Mesendoderm (in vitro differentiated cells): ENCODE measurements around the gene CFL1.

Experiments used
- DNase-seq: peaks from one replicate; pipeline ENCODE4 v3.0.0; 2013
- H2AK5ac ChIP-seq: 2 replicates; pipeline ENCODE4 v1.6.1; 2013; ENCODE audit warnings: low read length, inconsistent platforms
- H2BK120ac ChIP-seq: 2 replicates; pipeline ENCODE4 v1.6.1; 2013; ENCODE audit warnings: low read depth, mild to moderate bottlenecking, low read length, moderate library complexity, mixed read lengths
- H2BK15ac ChIP-seq: replicated peaks from 2 replicates; pipeline ENCODE4 v1.6.1; 2013; ENCODE audit warnings: low read depth, mild to moderate bottlenecking, moderate library complexity
- H2BK5ac ChIP-seq: 2 replicates; pipeline ENCODE4 v1.6.1; 2013; ENCODE audit warnings: low read length, inconsistent platforms
- H3K18ac ChIP-seq: 2 replicates; pipeline ENCODE4 v1.6.1; 2013; ENCODE audit warnings: mild to moderate bottlenecking, low read length, mixed read lengths
- H3K23ac ChIP-seq: one replicate; pipeline ENCODE4 v1.6.1; 2013; ENCODE audit warnings: low read length
- H3K27ac ChIP-seq: 2 replicates; pipeline ENCODE4 v1.5.1; 2013; ENCODE audit warnings: low read depth, mild to moderate bottlenecking, inconsistent platforms, low read length, moderate library complexity
- H3K27me3 ChIP-seq: 2 replicates; pipeline ENCODE4 v1.6.1; 2013; ENCODE audit warnings: low read length, control low read depth, mild to moderate bottlenecking, inconsistent platforms; ENCODE audit not compliant: insufficient read depth, poor library complexity
- H3K36me3 ChIP-seq: 2 replicates; pipeline ENCODE4 v1.6.1; 2013; ENCODE audit warnings: low read length, inconsistent platforms; ENCODE audit not compliant: control insufficient read depth, insufficient read depth
- H3K4ac ChIP-seq: one replicate; pipeline ENCODE4 v1.6.1; 2013; ENCODE audit warnings: low read depth, mild to moderate bottlenecking, low read length, moderate library complexity
- H3K4me1 ChIP-seq: 2 replicates; pipeline ENCODE4 v1.6.1; 2013; ENCODE audit warnings: low read depth, low read length, inconsistent platforms; ENCODE audit not compliant: control insufficient read depth
- H3K4me2 ChIP-seq: 2 replicates; pipeline ENCODE4 v1.6.1; 2013; ENCODE audit warnings: low read length
- H3K4me3 ChIP-seq: 2 replicates; pipeline ENCODE4 v1.5.1; 2013; ENCODE audit warnings: mild to moderate bottlenecking, low read length
- H3K56ac ChIP-seq: one replicate; pipeline ENCODE4 v1.6.1; 2013; ENCODE audit warnings: low read length
- H3K79me1 ChIP-seq: 2 replicates; pipeline ENCODE4 v1.6.1; 2013; ENCODE audit warnings: low read length, inconsistent platforms
- H3K79me2 ChIP-seq: 2 replicates; pipeline ENCODE4 v1.6.1; 2013; ENCODE audit warnings: mild to moderate bottlenecking, low read length; ENCODE audit not compliant: control insufficient read depth, insufficient read depth
- H3K9ac ChIP-seq: 2 replicates; pipeline ENCODE4 v1.6.1; 2013; ENCODE audit warnings: low read length, inconsistent platforms
- H4K5ac ChIP-seq: one replicate; pipeline ENCODE4 v1.6.1; 2013; ENCODE audit warnings: low read length
- H4K8ac ChIP-seq: one replicate; pipeline ENCODE4 v1.6.1; 2013; ENCODE audit warnings: low read depth, mild to moderate bottlenecking, control low read depth, low read length, moderate library complexity
- WGBS: extraction: QIAGEN DNeasy Blood & Tissue Kit; methylation state at CpG from one replicate; pipeline ENCODE4 v1.1.7; 2013; ENCODE audit warnings: low lambda C conversion rate, missing lambda C conversion rate; ENCODE audit not compliant: insufficient coverage; ENCODE audit errors: extremely low coverage; 5-methylcytosine and 5-hydroxymethylcytosine counted together

CFL1 gene

DNA sequence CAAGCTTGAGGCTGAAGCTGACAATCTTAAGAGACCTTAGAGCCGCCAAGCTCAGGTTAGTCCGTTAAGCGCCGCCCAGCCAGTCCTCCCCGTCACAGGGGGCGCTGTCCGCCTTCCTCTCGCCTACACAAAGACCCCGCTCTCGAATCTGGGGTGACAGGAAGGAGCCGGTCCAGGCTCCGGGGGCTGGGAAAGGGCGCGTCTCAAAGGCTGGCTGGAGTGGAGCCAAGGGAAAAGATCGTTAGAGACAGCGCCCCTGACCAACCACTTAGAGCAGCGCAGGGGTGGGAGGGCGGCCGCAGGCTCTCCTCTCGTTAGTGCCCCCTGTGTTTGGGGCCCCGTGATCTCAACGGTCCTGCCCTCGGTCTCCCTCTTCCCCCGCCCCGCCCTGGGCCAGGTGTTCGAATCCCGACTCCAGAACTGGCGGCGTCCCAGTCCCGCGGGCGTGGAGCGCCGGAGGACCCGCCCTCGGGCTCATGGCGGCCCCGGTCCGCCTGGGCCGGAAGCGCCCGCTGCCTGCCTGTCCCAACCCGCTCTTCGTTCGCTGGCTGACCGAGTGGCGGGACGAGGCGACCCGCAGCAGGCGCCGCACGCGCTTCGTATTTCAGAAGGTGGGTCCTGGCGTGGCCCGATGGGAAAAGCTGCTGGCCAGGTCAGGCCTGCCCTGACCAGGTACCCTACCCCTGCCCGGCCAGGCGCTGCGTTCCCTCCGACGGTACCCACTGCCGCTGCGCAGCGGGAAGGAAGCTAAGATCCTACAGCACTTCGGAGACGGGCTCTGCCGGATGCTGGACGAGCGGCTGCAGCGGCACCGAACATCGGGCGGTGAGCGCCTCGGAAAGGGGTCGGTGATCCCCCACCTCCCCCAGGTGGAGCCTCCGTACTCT is 2.5 kb upstream of the CFL1 start, which contains the start of gene MUS81:
TSS of gene MUS81 (plus strand) at position 156 of the 887 bp plus-strand sequence. CDS start at position 477, 321 bp downstream.
- Histone ChIP-seq H3K9ac (peak within 1 kb of the TSS; percentile 83), H3K4me1 (peaks cover 3% of the 10 kb centered on the region), H3K27ac (peak within 1 kb of the TSS; percentile 87), H3K56ac (peak within 1 kb of the TSS; percentile 95), H3K79me1 (peaks cover 24% of the 10 kb centered on the region), H2BK120ac (peak within 1 kb of the TSS; percentile 39), H3K79me2 (peaks cover 32% of the 10 kb centered on the region), H3K36me3 (peaks cover 13% of the 10 kb centered on the region), H3K4me2 (peak within 1 kb of the TSS; percentile 97), H2AK5ac (peak within 1 kb of the TSS; percentile 78), H2BK15ac (no peak within 1 kb of the TSS), H3K23ac (peak within 1 kb of the TSS; percentile 89), H3K4ac (peak within 1 kb of the TSS; percentile 85), H4K5ac (no peak within 1 kb of the TSS), H3K18ac (peak within 1 kb of the TSS; percentile 46), H4K8ac (no peak within 1 kb of the TSS), H3K27me3 (no peaks in the 10 kb centered on the region), H3K4me3 (peak within 1 kb of the TSS; percentile 65), H2BK5ac (peak within 1 kb of the TSS; percentile 64)
- WGBS: no CpG with 5 or more reads among the region's 78 CpGs
- DNase-seq: peak; percentile 99

DNA sequence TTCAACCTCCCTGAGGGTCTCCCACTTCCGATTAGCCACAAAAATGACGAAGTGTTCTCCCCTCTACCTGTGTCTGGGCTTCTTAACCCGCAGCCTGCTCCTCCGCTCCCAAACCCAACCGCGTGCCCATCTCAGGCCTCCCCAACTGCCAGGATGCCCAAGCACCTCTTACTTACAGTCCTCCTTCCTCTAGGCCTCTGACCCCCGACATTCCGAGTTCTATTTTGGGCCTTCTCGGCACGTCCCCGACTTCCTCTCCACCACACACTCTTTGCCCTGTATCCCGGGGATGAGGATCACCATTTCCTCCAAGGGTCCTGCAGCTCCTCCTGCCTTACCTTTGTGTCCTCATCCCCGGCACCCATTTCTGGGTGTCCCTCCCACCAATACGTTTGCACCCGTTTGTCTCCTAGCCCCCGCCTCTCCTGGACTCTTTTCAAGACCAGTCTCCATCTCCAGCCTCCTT is 1.9 kb upstream of the CFL1 start:
- Histone ChIP-seq H4K8ac (no peak overlapping the region), H4K5ac (no peak overlapping the region), H3K79me1 (peaks cover 27% of the 10 kb centered on the region), H3K9ac (peak overlapping the region; percentile 83), H3K79me2 (peaks cover 38% of the 10 kb centered on the region), H3K4me2 (peak overlapping the region; percentile 35), H3K27me3 (no peaks in the 10 kb centered on the region), H2AK5ac (no peak overlapping the region), H2BK5ac (peak overlapping the region; percentile 64), H3K4me3 (peak overlapping the region; percentile 26), H3K4ac (peak overlapping the region; percentile 85), H3K36me3 (peaks cover 18% of the 10 kb centered on the region), H3K18ac (peak overlapping the region; percentile 46), H3K23ac (peak overlapping the region; percentile 3), H3K56ac (peak overlapping the region; percentile 81), H2BK15ac (no peak overlapping the region), H3K4me1 (peaks cover 3% of the 10 kb centered on the region), H2BK120ac (peak overlapping the region; percentile 39), H3K27ac (peak overlapping the region; percentile 87)
- WGBS: no CpG with 5 or more reads among the region's 16 CpGs
- DNase-seq: no peak

DNA sequence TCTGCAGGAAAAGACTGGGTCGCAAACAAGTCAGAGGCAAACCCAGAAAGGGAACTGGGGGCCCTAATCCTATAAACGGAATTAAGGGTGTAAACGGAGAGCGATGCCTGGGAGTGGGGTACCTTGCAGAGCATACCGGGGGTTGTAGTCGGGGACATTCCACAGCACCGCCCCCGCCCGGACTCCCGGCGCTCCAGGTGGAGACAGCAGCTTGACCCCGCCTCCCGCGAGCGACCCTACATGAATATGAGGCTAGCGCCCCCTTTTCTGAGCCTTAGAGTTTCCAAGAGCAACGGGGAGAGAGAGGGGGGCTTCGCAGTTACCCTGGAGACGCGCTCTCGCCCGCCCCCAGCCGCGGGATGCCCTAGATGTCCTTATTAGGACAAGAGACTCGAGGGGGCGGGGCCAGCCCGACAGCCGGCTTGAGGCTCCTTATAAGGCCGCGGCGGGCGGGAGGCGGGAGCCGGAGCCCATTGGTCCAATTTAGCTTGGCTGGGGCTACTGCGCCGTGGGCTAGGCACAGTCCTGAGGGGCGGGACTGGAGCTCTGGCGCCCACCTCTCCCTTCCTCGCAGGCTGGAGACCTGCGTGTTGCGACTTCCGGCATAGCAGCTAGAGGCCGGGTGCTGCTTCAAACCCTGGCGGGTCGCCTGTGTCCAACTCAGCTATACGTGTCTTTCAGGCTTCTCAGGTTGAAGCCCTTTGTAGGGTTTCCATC is 1.3 kb upstream of the CFL1 start:
- peak overlapping the region; percentile 85 for H3K4ac ChIP-seq
- H2BK15ac ChIP-seq: no peak overlapping the region
- H3K4me3 ChIP-seq: peak overlapping the region; percentile 65
- H3K56ac ChIP-seq: peak overlapping the region; percentile 94
- peaks cover 22% of the 10 kb centered on the region for H3K36me3 ChIP-seq
- H3K27me3 ChIP-seq: no peaks in the 10 kb centered on the region
- H2BK120ac ChIP-seq: peak overlapping the region; percentile 39
- no peak overlapping the region for H4K8ac ChIP-seq
- H2AK5ac ChIP-seq: no peak overlapping the region
- DNase-seq: peak; percentile 100
- peak overlapping the region; percentile 83 for H3K9ac ChIP-seq
- H3K79me1 ChIP-seq: peaks cover 31% of the 10 kb centered on the region
- no peak overlapping the region for H4K5ac ChIP-seq
- peak overlapping the region; percentile 87 for H3K27ac ChIP-seq
- peak overlapping the region; percentile 64 for H2BK5ac ChIP-seq
- peak overlapping the region; percentile 46 for H3K18ac ChIP-seq
- H3K4me2 ChIP-seq: peak overlapping the region; percentile 100
- peaks cover 3% of the 10 kb centered on the region for H3K4me1 ChIP-seq
- peaks cover 42% of the 10 kb centered on the region for H3K79me2 ChIP-seq
- WGBS: no CpG with 5 or more reads among the region's 46 CpGs
- H3K23ac ChIP-seq: peak overlapping the region; percentile 3

DNA sequence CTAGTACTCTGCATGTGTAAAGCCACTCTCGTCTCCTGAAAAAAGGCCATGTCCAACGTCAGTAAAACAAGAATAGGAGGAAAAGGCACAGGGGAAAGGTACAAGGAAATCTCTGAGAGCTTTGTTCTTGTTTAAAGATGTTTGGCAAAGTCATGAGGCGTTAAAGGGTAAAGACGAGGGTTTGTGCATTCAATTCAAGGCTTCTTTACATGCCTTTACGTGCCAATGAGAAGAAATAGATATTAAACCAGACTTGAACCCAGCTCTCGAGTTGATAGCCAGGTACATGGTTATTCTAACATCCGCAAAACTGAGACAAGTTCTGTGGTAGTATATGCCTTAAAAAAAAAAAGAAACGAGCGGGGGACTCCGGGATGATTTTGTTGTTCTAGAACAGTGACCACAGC is 704 bp upstream of the CFL1 start:
- peaks cover 35% of the 10 kb centered on the region for H3K79me1 ChIP-seq
- H3K36me3 ChIP-seq: peaks cover 23% of the 10 kb centered on the region
- H3K27me3 ChIP-seq: no peaks in the 10 kb centered on the region
- peaks cover 3% of the 10 kb centered on the region for H3K4me1 ChIP-seq
- DNase-seq: peak; percentile 49
- no peak overlapping the region for H3K4ac ChIP-seq
- peak overlapping the region; percentile 94 for H3K56ac ChIP-seq
- H2BK120ac ChIP-seq: no peak overlapping the region
- H3K4me3 ChIP-seq: peak overlapping the region; percentile 65
- no peak overlapping the region for H3K23ac ChIP-seq
- H3K79me2 ChIP-seq: peaks cover 45% of the 10 kb centered on the region
- peak overlapping the region; percentile 69 for H3K27ac ChIP-seq
- peak overlapping the region; percentile 100 for H3K4me2 ChIP-seq
- peak overlapping the region; percentile 76 for H3K9ac ChIP-seq
- no peak overlapping the region for H4K5ac ChIP-seq
- peak overlapping the region; percentile 88 for H2BK5ac ChIP-seq
- WGBS: no CpG with 5 or more reads among the region's 10 CpGs
- H4K8ac ChIP-seq: no peak overlapping the region
- no peak overlapping the region for H2BK15ac ChIP-seq
- H2AK5ac ChIP-seq: no peak overlapping the region
- peak overlapping the region; percentile 41 for H3K18ac ChIP-seq

GRCh38 chr11:65857500-65857852 is 504 bp downstream of the CFL1 start:
- peaks cover 23% of the 10 kb centered on the region for H3K36me3 ChIP-seq
- H3K79me1 ChIP-seq: peaks cover 32% of the 10 kb centered on the region
- no peaks in the 10 kb centered on the region for H3K27me3 ChIP-seq
- H4K8ac ChIP-seq: peak overlapping the region; percentile 60
- peak overlapping the region; percentile 85 for H3K4ac ChIP-seq
- no peak overlapping the region for H4K5ac ChIP-seq
- peak overlapping the region; percentile 45 for H2AK5ac ChIP-seq
- no peak for DNase-seq
- H3K4me1 ChIP-seq: peaks cover 3% of the 10 kb centered on the region
- peak overlapping the region; percentile 98 for H3K9ac ChIP-seq
- H3K18ac ChIP-seq: peak overlapping the region; percentile 96
- peak overlapping the region; percentile 48 for H3K4me3 ChIP-seq
- H3K27ac ChIP-seq: peak overlapping the region; percentile 98
- no peak overlapping the region for H3K23ac ChIP-seq
- H3K79me2 ChIP-seq: peaks cover 45% of the 10 kb centered on the region
- peak overlapping the region; percentile 22 for H3K4me2 ChIP-seq
- H2BK15ac ChIP-seq: no peak overlapping the region
- peak overlapping the region; percentile 99 for H3K56ac ChIP-seq
- H2BK5ac ChIP-seq: peak overlapping the region; percentile 76
- WGBS: no CpG with 5 or more reads among the region's 49 CpGs
- H2BK120ac ChIP-seq: peak overlapping the region; percentile 3
